SK-N-SH (cell line): Measurements from ENCODE around the gene SMYD3.

Experiments
- EP300 ChIP-seq, 2 experiments: IDR thresholded peaks; 2 replicates each; pipeline versions ENCODE4 v1.4.0 to v1.6.1; 2012; ENCODE audit warnings: borderline replicate concordance in 1 of 2, low read depth in 1 of 2, low read length in 1 of 2
- FOXM1 ChIP-seq: IDR thresholded peaks from 2 replicates; pipeline ENCODE4 v1.4.0; 2012; ENCODE audit warnings: low read depth, mild to moderate bottlenecking
- POLR2AphosphoS5 ChIP-seq: IDR thresholded peaks from 2 replicates; pipeline ENCODE4 v1.6.1; 2012; ENCODE audit warnings: low read depth, low read length
- RCOR1 ChIP-seq: fragments of 150-350 bp; IDR thresholded peaks from 2 replicates; pipeline ENCODE4 v1.6.1; 2017; ENCODE audit warnings: antibody characterized with exemption, low read length
- RXRA ChIP-seq: IDR thresholded peaks from 2 replicates; pipeline ENCODE4 v1.4.0; 2012; ENCODE audit warnings: low read depth, mild to moderate bottlenecking, borderline replicate concordance
- TF ChIP-seq, protein P1 (sequence below): fragments of 200-600 bp; sonication (generic); IDR thresholded peaks from 2 replicates; pipeline ENCODE4 v1.6.1; 2017; ENCODE audit warnings: antibody characterized with exemption, mild to moderate bottlenecking, moderate library complexity
- TF ChIP-seq, protein P2 (sequence below): IDR thresholded peaks from 2 replicates; pipeline ENCODE4 v1.4.0; 2012; ENCODE audit warnings: low read depth
- TF ChIP-seq, protein P3 (sequence below): fragments of 150-350 bp; IDR thresholded peaks from 2 replicates; pipeline ENCODE4 v1.6.1; 2017; ENCODE audit warnings: antibody characterized with exemption, low read length, low read depth, borderline replicate concordance

DNA sequence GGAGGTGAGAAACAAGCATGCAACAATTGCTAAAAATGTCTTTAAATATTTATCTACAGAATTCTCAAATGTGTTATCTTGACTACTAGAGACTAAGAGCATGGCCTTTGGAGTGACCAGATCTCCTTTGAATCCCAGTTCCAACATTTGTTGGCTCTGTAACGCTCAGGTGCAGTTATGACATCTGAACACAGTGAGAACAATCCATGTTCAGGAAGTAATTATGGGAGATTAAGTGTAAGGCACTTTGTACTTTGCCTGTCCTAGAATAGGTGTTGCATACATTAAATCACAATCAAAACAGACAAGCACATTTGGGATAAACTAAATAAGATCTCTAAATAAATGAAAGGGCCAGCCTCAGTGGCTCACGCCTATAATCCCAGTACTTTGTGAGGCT is 454.5 kb downstream of the SMYD3 start:
- TF ChIP-seq, protein P1, sequence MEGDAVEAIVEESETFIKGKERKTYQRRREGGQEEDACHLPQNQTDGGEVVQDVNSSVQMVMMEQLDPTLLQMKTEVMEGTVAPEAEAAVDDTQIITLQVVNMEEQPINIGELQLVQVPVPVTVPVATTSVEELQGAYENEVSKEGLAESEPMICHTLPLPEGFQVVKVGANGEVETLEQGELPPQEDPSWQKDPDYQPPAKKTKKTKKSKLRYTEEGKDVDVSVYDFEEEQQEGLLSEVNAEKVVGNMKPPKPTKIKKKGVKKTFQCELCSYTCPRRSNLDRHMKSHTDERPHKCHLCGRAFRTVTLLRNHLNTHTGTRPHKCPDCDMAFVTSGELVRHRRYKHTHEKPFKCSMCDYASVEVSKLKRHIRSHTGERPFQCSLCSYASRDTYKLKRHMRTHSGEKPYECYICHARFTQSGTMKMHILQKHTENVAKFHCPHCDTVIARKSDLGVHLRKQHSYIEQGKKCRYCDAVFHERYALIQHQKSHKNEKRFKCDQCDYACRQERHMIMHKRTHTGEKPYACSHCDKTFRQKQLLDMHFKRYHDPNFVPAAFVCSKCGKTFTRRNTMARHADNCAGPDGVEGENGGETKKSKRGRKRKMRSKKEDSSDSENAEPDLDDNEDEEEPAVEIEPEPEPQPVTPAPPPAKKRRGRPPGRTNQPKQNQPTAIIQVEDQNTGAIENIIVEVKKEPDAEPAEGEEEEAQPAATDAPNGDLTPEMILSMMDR = no peak
- TF ChIP-seq POLR2AphosphoS5 (no peak), FOXM1 (no peak), EP300 (IDR thresholded peaks at IDR 0.05; ENCODE audit: borderline replicate concordance in 1 of 2, low read depth in 1 of 2, low read length in 1 of 2) (no peak), RCOR1 (no peak), RXRA (no peak)
- TF ChIP-seq, protein P2, sequence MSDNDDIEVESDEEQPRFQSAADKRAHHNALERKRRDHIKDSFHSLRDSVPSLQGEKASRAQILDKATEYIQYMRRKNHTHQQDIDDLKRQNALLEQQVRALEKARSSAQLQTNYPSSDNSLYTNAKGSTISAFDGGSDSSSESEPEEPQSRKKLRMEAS = no peak
- TF ChIP-seq, protein P3, sequence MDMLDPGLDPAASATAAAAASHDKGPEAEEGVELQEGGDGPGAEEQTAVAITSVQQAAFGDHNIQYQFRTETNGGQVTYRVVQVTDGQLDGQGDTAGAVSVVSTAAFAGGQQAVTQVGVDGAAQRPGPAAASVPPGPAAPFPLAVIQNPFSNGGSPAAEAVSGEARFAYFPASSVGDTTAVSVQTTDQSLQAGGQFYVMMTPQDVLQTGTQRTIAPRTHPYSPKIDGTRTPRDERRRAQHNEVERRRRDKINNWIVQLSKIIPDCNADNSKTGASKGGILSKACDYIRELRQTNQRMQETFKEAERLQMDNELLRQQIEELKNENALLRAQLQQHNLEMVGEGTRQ = no peak
